OCI-LY3 (cell line): ENCODE measurements around the gene SRGAP2B.
"Not testable (repeated sequence)": the region's sequence is repeated elsewhere in the genome, so short reads cannot be mapped to it uniquely, and the experiment has no call there.

Source experiments
- CTCF ChIP-seq: fragments of 200-600, 300-600 bp; sonication (generic); IDR thresholded peaks from 2 replicates; pipeline ENCODE4 v1.5.1; 2014; ENCODE audit warnings: antibody characterized with exemption, low read length, low read depth
- EZH2phosphoT487 ChIP-seq: fragments of 200-600 bp; shearing (Covaris generic); IDR thresholded peaks from 2 replicates; pipeline ENCODE4 v1.6.1; 2018; ENCODE audit warnings: antibody characterized with exemption, mixed run types, low read depth

- TF ChIP-seq CTCF, EZH2phosphoT487: not testable (repeated sequence)
Observed at GRCh38 chr1:145125112-145125511, 30.0 kb upstream of the SRGAP2B start.
